Left lobe of liver (tissue), 2 donors: ENCODE measurements around the gene NME9. TPM values are rescaled to one million over a fixed set of nuclear protein-coding genes. Genes with fewer than 3 reads are reported as not detected.

Experiments used
- ATAC-seq: fragments of 200-7000 bp; cut with Tn5 transposase; one replicate; pipeline ENCODE4 v1.9.1; 2020; ENCODE audit warnings: mild to moderate bottlenecking, moderate library complexity
- DNase-seq: peaks from one replicate; pipeline ENCODE4 v3.0.0-alpha.2; 2020; ENCODE audit warnings: low spot score
- total RNA-seq: library from RNA; stranded (reverse); gene quantifications from one replicate; pipeline ENCODE4 v1.2.1, GENCODE V29; 2021
- donor health status: DM: no; HTN: no; CAD: no; lungs with moderate emphysema.
- donor health status: DM: no; HTN: yes; CAD: no.

The NME9 gene
- total RNA-seq, 1 donor from 2014 or later = not detected

GRCh38 chr3:138338244-138338643, 8.6 kb upstream of the NME9 start:
- DNase-seq (no peak), ATAC-seq (no peak)

GRCh38 chr3:138336454-138336999, 6.9 kb upstream of the NME9 start:
- ATAC-seq = no peak
- no peak for DNase-seq

- no peak for ATAC-seq
Measured at GRCh38 chr3:138334608-138335007, 5.0 kb upstream of the NME9 start.

GRCh38 chr3:138332472-138333073, 2.9 kb upstream of the NME9 start:
- DNase-seq = peak; percentile 2
- peak; percentile 61 for ATAC-seq

More at GRCh38 chr3:138334608-138335007, 5.0 kb upstream of the NME9 start:
- DNase-seq = peak; percentile 4

GRCh38 chr3:138331143-138331894, 1.7 kb upstream of the NME9 start:
- DNase-seq (no peak), ATAC-seq (no peak)

GRCh38 chr3:138329984-138330293, 288 bp upstream of the NME9 start:
- DNase-seq = no peak
- ATAC-seq = no peak

- DNase-seq = no peak
- ATAC-seq = no peak
Measured at GRCh38 chr3:138328341-138328740, 1.3 kb downstream of the NME9 start.

- DNase-seq = no peak
- ATAC-seq = no peak
Measured at GRCh38 chr3:138327831-138328230, 1.8 kb downstream of the NME9 start.

GRCh38 chr3:138326866-138327595, 2.6 kb downstream of the NME9 start:
- DNase-seq = no peak
- no peak for ATAC-seq

- ATAC-seq (no peak), DNase-seq (no peak)
Measured at GRCh38 chr3:138325990-138326389, 3.7 kb downstream of the NME9 start.

GRCh38 chr3:138323971-138324370, 5.7 kb downstream of the NME9 start:
- ATAC-seq (no peak), DNase-seq (no peak)

- DNase-seq = no peak
- ATAC-seq = no peak
Measured at GRCh38 chr3:138317687-138318086, 12.0 kb downstream of the NME9 start.

GRCh38 chr3:138314751-138315150, 14.9 kb downstream of the NME9 start:
- DNase-seq (no peak), ATAC-seq (no peak)

GRCh38 chr3:138310494-138310893, 19.2 kb downstream of the NME9 start:
- ATAC-seq (no peak), DNase-seq (no peak)

- DNase-seq (no peak), ATAC-seq (no peak)
Measured at GRCh38 chr3:138308783-138309182, 20.9 kb downstream of the NME9 start.

GRCh38 chr3:138307899-138308298, 21.8 kb downstream of the NME9 start:
- ATAC-seq (no peak), DNase-seq (no peak)

GRCh38 chr3:138303474-138303873, 26.2 kb downstream of the NME9 start:
- ATAC-seq = no peak

GRCh38 chr3:138300647-138301046, 29.0 kb downstream of the NME9 start:
- no peak for ATAC-seq
- no peak for DNase-seq

More at GRCh38 chr3:138303474-138303873, 26.2 kb downstream of the NME9 start:
- DNase-seq = no peak

- DNase-seq = no peak
- no peak for ATAC-seq
Measured at GRCh38 chr3:138297876-138298275, 31.8 kb downstream of the NME9 start.

- DNase-seq = no peak
- no peak for ATAC-seq
Measured at GRCh38 chr3:138297059-138297607, 32.5 kb downstream of the NME9 start.

GRCh38 chr3:138296639-138297038, 33.0 kb downstream of the NME9 start:
- no peak for ATAC-seq
- DNase-seq = no peak
